Activated T-cell treated with anti-CD3 and anti-CD28 coated beads, Interleukin-2, amount 50 U/mL, for 24 hours (primary cell): ENCODE measurements around the gene LYPD6.

ENCODE experiments used
- DNase-seq: peaks from one replicate; pipeline ENCODE4 v3.0.0-alpha.2; 2020
- H3K27ac Mint-ChIP-seq: 2 replicates; pipeline ENCODE4 v1.8.0; 2020; ENCODE audit warnings: mild to moderate bottlenecking, mixed read lengths
- H3K27me3 Mint-ChIP-seq: 2 replicates; pipeline ENCODE4 v1.8.0; 2020; ENCODE audit warnings: mixed read lengths
- H3K36me3 Mint-ChIP-seq: 2 replicates; pipeline ENCODE4 v1.8.0; 2020; ENCODE audit warnings: low read depth, mixed read lengths
- H3K4me1 Mint-ChIP-seq: 2 replicates; pipeline ENCODE4 v1.8.0; 2020; ENCODE audit warnings: low read depth, mixed read lengths
- H3K4me3 Mint-ChIP-seq: 2 replicates; pipeline ENCODE4 v1.8.0; 2020; ENCODE audit warnings: mild to moderate bottlenecking, moderate library complexity, mixed read lengths
- H3K9me3 Mint-ChIP-seq: 2 replicates; pipeline ENCODE4 v1.8.0; 2020; ENCODE audit warnings: mixed read lengths

The LYPD6 gene

DNA sequence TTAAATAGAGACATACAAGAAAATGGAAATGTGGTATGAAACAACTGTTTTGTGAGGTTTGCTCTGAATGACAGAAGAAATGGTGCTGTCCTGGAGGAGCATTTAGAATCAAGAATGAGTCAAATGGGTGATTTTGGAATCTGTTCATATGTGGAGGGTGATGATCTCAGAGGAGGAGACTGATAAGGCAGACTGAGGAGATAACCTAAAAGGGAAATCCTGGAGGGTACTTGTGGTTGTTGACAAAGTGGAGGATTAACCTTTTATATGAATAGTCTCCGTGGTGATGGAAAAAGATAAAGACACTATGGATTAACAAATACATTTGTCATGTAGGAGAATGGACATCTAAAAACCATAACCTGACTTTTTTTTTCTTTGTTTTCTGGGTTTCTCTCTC, 183.1 kb downstream of the LYPD6 start:
- Mint-ChIP-seq H3K27ac (no peak overlapping the region), H3K36me3 (no peaks in the 10 kb centered on the region), H3K9me3 (no peaks in the 10 kb centered on the region), H3K4me3 (no peak overlapping the region), H3K4me1 (no peaks in the 10 kb centered on the region), H3K27me3 (peaks cover 32% of the 10 kb centered on the region)
- no peak for DNase-seq
